ENCODE measurements around the gene SLC44A2. TPM values are rescaled to one million over a fixed set of nuclear protein-coding genes. Genes with fewer than 3 reads are reported as not detected.
A peak's percentile ranks its signal among the peaks of the same experiment; 100 is the strongest.

Gene SLC44A2
- polyA plus RNA-seq, 1 experiment = 114 TPM

DNA sequence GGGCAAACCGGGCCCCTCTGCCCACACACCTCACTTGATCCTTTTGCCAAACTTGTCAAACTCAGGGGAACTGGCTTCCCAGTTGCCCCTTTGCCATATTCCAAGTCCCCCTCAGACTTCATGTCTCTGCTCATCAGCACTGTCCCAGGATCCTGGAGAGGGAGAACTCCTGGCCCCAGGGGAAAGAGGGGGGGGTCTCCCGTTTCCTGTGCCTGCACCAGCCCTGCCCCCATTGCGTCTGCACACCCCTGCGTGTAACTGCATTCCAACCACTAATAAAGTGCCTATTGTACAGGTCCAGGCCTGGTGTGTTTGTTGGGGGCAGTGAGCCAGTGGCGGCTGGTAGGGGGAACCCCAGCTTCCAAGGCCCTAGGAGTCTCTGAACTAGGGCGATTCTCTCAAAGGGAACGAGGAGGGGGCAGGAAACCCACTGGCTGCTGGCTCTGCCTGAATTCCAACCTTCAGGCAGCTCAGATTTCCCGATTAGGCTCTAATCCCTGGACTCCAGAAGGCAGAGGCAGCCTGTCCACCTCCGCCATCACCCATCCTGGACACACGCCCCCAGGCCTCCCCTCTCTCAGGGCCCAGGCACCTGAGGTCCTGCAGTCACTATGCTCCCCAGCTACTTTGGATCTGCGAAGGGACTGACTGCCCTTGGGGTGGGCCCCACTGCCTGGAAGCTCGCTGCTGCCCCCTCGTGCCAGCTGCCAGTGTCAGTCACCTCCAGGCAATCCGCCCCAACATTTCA, 19.1 kb downstream of the SLC44A2 start:
- TF ChIP-seq CTCF (IDR thresholded peaks at IDR 0.05; ENCODE audit: insufficient read depth, low read depth, low read length) = peak; percentile 93
- Histone ChIP-seq H3K27me3 (ENCODE audit: control insufficient read depth, insufficient read depth, low read length) (no peaks in the 10 kb centered on the region), H3K4me3 (ENCODE audit: low read depth, low read length) (no peak overlapping the region), H3K36me3 (ENCODE audit: control insufficient read depth, insufficient read depth, low read length) (peaks cover 12% of the 10 kb centered on the region)
- CTCF ChIA-PET = interaction anchor here (0.5 to 16.3 kb wide), 28 partner anchors 9 to 241 kb away, joined by 3 to 374 read pairs (median 6); partner anchors contain the start of genes CDC37, DNM2, KRI1 and QTRT1
- POLR2A ChIA-PET = no interaction called here
- DNase-seq (ENCODE audit: low read depth) = no peak

DNA sequence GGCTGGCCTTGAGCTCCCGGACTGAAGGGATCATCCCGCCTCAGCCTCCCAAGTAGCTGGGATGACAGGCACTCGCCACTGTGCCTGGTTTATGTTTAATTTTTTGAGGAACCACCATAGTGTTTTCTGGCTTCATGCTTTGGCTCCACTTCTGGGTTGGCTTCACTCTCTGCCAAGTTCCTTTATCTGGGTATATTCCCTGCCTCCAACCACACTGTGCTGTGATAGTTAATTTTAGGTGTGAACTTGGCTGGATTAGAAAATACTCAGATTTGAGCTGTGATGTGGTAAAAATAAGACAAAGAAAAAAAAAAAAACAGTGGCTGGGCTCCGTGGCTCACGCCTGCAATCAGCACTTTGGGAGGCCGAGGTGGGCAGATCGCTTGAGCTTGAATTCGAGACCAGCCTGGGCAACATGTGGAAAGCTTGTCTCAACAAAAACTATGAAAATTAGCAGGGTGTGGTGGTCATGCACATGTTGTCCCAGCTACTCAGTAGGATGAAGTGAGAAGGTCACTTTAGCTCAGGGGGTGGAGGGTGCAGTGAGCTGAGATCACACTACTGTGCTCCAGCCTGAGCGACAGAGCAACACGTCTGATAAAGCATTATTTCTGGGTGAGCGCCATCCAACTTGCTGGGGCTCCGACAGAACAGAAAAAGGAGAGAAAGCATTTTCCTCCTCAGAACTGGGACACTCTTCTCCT, 21.3 kb downstream of the SLC44A2 start:
- TF ChIP-seq CTCF (IDR thresholded peaks at IDR 0.05; ENCODE audit: insufficient read depth, low read depth, low read length) = no peak
- ChIA-PET POLR2A (no interaction called here), CTCF (interaction anchor here (0.7 to 16.3 kb wide), 8 partner anchors 9 to 90 kb away, joined by 3 to 374 read pairs (median 4); partner anchors contain the start of gene QTRT1)

GRCh38 chr19:10648360-10648759, 23.0 kb downstream of the SLC44A2 start:
- ChIA-PET POLR2A (no interaction called here), CTCF (interaction anchor here (0.8 to 16.3 kb wide), 2 partner anchors 60 to 68 kb away, joined by 3 to 374 read pairs; no protein-coding TSS in a partner anchor)
- no peak for TF ChIP-seq CTCF (IDR thresholded peaks at IDR 0.05; ENCODE audit: insufficient read depth, low read depth, low read length)
- DNase-seq (ENCODE audit: low read depth) = no peak
- H3K4me3 ChIP-seq (ENCODE audit: low read depth, low read length) = no peak overlapping the region
- H3K27me3 ChIP-seq (ENCODE audit: control insufficient read depth, insufficient read depth, low read length) = no peaks in the 10 kb centered on the region
- H3K36me3 ChIP-seq (ENCODE audit: control insufficient read depth, insufficient read depth, low read length) = peaks cover under 1% of the 10 kb centered on the region; the same call in 1 of the 2 replicates

More for the DNA sequence above, 21.3 kb downstream of the SLC44A2 start:
- Histone ChIP-seq H3K27me3 (ENCODE audit: control insufficient read depth, insufficient read depth, low read length) (no peaks in the 10 kb centered on the region), H3K4me3 (ENCODE audit: low read depth, low read length) (no peak overlapping the region), H3K36me3 (ENCODE audit: control insufficient read depth, insufficient read depth, low read length) (peaks cover 9% of the 10 kb centered on the region)
- DNase-seq (ENCODE audit: low read depth) = no peak

DNA sequence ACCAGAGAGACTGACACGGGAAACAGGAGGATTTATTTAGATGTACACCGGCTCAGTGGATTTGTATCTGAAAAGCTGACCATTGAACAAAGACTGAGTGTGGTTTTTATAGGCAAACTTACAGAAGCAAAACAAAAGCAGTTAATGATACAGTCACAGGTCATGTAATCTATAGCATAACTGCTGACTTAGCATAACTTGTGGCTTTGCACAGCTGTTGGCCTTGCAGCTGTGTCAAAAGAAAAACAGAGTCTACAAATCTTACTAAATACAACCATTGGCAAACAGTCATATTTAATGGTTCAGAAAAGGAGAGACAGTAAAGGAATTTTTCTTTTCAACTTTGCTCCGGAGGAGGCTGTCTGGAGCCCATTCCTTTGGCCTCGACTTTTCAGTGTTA, 26.5 kb downstream of the SLC44A2 start:
- no peak for TF ChIP-seq CTCF (IDR thresholded peaks at IDR 0.05; ENCODE audit: insufficient read depth, low read depth, low read length)
- Histone ChIP-seq H3K27me3 (ENCODE audit: control insufficient read depth, insufficient read depth, low read length) (no peaks in the 10 kb centered on the region), H3K36me3 (ENCODE audit: control insufficient read depth, insufficient read depth, low read length) (no peaks in the 10 kb centered on the region), H3K4me3 (ENCODE audit: low read depth, low read length) (no peak overlapping the region)
- ChIA-PET CTCF (interaction anchor here (1.0 to 16.3 kb wide), 3 partner anchors 9 to 71 kb away, joined by 3 to 374 read pairs (median 7); partner anchors contain the start of gene QTRT1), POLR2A (interaction anchor here (0.7 kb wide), 1 partner anchor 14 kb away, joined by 5 read pairs; no protein-coding TSS in a partner anchor)
- no peak for DNase-seq (ENCODE audit: low read depth)

- Histone ChIP-seq H3K36me3 (ENCODE audit: control insufficient read depth, insufficient read depth, low read length) (peaks cover 1% of the 10 kb centered on the region; the same call in 1 of the 2 replicates), H3K4me3 (ENCODE audit: low read depth, low read length) (peak overlapping the region; percentile 53), H3K27me3 (ENCODE audit: control insufficient read depth, insufficient read depth, low read length) (no peaks in the 10 kb centered on the region)
- ChIA-PET POLR2A (no interaction called here), CTCF (interaction anchor here (0.7 to 2.4 kb wide), 3 partner anchors 9 to 229 kb away, joined by 3 to 7 read pairs (median 3); no protein-coding TSS in a partner anchor)
- DNase-seq (ENCODE audit: low read depth) = no peak
- TF ChIP-seq CTCF (IDR thresholded peaks at IDR 0.05; ENCODE audit: insufficient read depth, low read depth, low read length) = no peak
These were observed 28.1 kb downstream of the SLC44A2 start for GRCh38 chr19:10653482-10653731.
